ENCODE data around the gene SETD1B. TPM values are rescaled to one million over a fixed set of nuclear protein-coding genes. Genes with fewer than 3 reads are reported as not detected.
"Not testable (repeated sequence)": the region's sequence is repeated elsewhere in the genome, so short reads cannot be mapped to it uniquely, and the experiment has no call there.

The SETD1B gene
- total RNA-seq, 2 experiments from 2014 or later: 13.3 TPM

DNA sequence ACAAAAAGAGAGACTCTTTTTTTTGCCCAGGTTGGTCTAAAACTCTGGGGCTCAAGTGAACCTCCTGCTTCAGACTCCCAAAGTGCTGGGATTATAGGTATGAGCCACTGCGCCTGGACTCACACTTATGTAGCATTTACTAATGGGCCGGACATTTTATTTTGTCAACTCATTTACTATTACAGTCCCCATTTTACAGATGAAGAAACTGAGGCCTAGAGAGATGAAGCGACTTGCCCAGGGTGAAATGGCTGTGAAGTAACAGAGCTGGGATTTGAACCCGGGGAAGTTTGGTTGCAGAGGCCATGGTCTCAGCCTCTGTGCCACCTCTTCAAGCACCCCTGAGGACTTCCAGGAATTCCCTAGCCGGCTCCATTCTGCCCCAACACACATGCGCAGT, 45.4 kb downstream of the SETD1B start:
- ChIA-PET POLR2A (no interaction called here), CTCF (interaction anchor here (1.6 kb wide), 1 partner anchor 10 kb away, joined by 3 read pairs; no protein-coding TSS in a partner anchor)
- Mint-ChIP-seq H3K4me1 (ENCODE audit: low read depth) (no peaks in the 10 kb centered on the region), H3K9me3 (no peaks in the 10 kb centered on the region), H3K36me3 (ENCODE audit: low read depth) (no peaks in the 10 kb centered on the region), H3K27ac (no peak overlapping the region), H3K4me3 (no peak overlapping the region), H3K27me3 (no peaks in the 10 kb centered on the region)
- TF ChIP-seq, protein P1, sequence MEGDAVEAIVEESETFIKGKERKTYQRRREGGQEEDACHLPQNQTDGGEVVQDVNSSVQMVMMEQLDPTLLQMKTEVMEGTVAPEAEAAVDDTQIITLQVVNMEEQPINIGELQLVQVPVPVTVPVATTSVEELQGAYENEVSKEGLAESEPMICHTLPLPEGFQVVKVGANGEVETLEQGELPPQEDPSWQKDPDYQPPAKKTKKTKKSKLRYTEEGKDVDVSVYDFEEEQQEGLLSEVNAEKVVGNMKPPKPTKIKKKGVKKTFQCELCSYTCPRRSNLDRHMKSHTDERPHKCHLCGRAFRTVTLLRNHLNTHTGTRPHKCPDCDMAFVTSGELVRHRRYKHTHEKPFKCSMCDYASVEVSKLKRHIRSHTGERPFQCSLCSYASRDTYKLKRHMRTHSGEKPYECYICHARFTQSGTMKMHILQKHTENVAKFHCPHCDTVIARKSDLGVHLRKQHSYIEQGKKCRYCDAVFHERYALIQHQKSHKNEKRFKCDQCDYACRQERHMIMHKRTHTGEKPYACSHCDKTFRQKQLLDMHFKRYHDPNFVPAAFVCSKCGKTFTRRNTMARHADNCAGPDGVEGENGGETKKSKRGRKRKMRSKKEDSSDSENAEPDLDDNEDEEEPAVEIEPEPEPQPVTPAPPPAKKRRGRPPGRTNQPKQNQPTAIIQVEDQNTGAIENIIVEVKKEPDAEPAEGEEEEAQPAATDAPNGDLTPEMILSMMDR (IDR thresholded peaks at IDR 0.05): no peak
- intact Hi-C loops (cut with micrococcal nuclease): no loop called here
- no peak for ATAC-seq
- no peak for DNase-seq

DNA sequence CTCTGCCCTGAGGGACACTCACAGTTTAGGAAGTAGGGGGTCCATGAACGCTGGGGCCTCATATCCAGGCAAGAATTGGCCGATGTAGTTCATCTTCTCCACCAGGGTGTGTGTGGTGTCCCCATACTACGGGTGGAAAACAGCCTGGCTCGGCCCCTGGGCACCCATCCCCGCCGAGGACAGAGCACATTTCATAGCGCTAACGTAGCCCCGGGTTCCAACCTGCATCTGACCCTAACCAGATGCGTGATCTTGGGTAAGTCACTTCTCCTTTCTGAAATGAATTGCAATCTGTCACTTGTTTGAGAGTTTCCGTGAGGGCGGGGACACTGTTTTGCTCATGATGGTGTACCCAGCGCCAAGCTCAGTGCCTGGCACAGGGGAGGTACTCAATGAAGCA, 45.9 kb downstream of the SETD1B start:
- POLR2A ChIA-PET: no interaction called here

DNA sequence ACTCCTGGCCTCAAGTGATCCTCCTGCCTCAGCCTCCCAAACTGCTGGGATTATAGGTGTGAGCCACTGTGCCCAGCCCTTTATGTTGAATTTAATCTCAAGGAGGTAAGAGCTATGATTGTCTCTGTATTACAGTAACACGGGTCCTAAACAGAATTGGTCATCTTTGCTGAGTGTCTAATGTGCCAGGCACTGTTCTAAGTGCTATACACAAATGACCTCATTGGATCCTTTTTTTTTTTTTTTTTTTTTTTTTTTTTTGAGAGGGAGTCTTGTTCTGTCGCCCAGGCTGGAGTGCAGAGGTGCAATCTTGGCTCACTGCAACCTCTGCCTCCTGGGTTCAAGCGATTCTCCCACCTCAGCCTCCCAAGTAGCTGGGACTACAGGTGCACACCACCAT, 48.6 kb downstream of the SETD1B start:
- POLR2A ChIA-PET: interaction anchor here (1.3 kb wide), 1 partner anchor 36 kb away, joined by 4 read pairs; the partner anchor contains the start of gene PSMD9
- H3K4me1 Mint-ChIP-seq (ENCODE audit: low read depth); CTCF ChIA-PET; DNase-seq; H3K27ac Mint-ChIP-seq; H3K36me3 Mint-ChIP-seq (ENCODE audit: low read depth); ATAC-seq; H3K9me3 Mint-ChIP-seq; H3K4me3 Mint-ChIP-seq; intact Hi-C loops (cut with micrococcal nuclease); H3K27me3 Mint-ChIP-seq: not testable (repeated sequence)

More for the DNA sequence above, 45.9 kb downstream of the SETD1B start:
- Mint-ChIP-seq H3K27ac (no peak overlapping the region), H3K4me3 (no peak overlapping the region), H3K36me3 (ENCODE audit: low read depth) (no peaks in the 10 kb centered on the region), H3K9me3 (no peaks in the 10 kb centered on the region), H3K4me1 (ENCODE audit: low read depth) (no peaks in the 10 kb centered on the region), H3K27me3 (no peaks in the 10 kb centered on the region)
- DNase-seq (no peak), ATAC-seq (no peak)
- CTCF ChIA-PET: no interaction called here
- TF ChIP-seq, protein P1 (IDR thresholded peaks at IDR 0.05): no peak
- intact Hi-C loops (cut with micrococcal nuclease): no loop called here

DNA sequence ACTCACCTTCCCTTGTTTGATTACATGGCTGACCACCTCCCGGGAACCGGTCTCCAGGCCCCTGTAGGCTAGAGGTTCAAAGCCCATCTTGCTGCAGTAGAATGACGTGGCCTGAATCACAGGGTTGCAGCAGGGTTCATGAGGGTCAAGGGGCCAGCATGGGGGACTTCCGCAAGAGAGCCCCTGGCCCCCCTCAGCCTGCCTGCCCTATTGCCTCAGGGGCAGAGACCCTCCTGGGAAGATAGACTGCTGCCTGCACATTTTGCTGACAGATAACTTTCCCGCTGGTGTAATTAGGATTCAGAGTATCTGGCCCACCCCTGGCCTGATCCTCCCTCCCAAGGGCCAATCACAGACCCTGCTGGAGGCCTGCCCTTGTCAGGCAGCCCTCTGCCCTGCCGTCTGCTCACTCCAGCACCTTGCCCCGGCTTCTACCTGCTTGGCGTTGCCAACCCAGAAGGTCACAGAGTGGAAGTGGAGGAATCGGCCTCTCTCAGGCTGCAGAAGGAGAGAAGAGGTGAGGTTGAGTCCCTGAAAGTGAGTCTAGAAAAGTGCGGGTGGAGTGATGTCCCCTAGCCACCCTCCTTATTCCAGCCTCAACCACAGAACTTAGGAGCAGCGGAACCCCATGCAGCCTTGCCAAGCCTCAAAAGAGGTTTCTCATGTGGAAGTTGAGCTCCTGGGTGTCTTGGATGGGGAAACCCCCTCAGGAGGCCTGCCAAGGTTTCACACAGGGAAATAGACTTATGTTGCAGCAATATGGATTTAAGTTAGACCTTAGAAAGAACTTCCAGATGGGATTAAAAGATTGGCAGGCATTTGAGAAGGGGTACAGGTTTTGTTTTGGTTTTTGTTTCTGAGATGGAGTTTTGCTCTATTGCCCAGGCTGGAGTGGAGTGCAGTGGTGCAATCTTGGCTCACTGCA, 53.8 kb downstream of the SETD1B start:
- ChIA-PET POLR2A (no interaction called here), CTCF (no interaction called here)
- H3K4me1 Mint-ChIP-seq (ENCODE audit: low read depth): no peaks in the 10 kb centered on the region
- H3K36me3 Mint-ChIP-seq (ENCODE audit: low read depth): no peaks in the 10 kb centered on the region
- intact Hi-C loops (cut with micrococcal nuclease): no loop called here
- no peak for ATAC-seq
- no peaks in the 10 kb centered on the region for H3K27me3 Mint-ChIP-seq
- no peaks in the 10 kb centered on the region for H3K9me3 Mint-ChIP-seq
- DNase-seq: no peak
- H3K4me3 Mint-ChIP-seq: no peak overlapping the region
- TF ChIP-seq, protein P1 (IDR thresholded peaks at IDR 0.05): no peak
- no peak overlapping the region for H3K27ac Mint-ChIP-seq

DNA sequence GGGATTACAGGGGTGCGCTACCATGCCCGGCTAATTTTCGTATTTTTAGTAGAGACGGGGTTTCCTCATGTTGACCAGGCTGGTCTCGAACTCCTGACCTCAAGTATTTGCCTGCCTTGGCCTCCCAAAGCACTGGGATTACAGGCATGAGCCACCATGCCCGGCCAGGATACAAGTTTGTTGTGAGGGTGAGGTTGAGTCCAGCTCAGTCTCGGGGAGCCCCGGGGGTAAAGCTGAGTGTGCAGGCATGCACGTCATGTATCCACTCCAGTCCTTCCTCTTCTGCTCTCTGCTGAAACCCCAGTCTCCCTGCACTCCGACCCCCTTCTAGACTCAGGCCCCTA, 54.5 kb downstream of the SETD1B start:
- no peaks in the 10 kb centered on the region for H3K27me3 Mint-ChIP-seq
- no peaks in the 10 kb centered on the region for H3K9me3 Mint-ChIP-seq
- no peak overlapping the region for H3K4me3 Mint-ChIP-seq
- POLR2A ChIA-PET: no interaction called here
- intact Hi-C loops (cut with micrococcal nuclease): no loop called here
- TF ChIP-seq, protein P1 (IDR thresholded peaks at IDR 0.05): no peak
- DNase-seq: no peak
- ATAC-seq: no peak
- no peaks in the 10 kb centered on the region for H3K4me1 Mint-ChIP-seq (ENCODE audit: low read depth)
- CTCF ChIA-PET: no interaction called here
- no peak overlapping the region for H3K27ac Mint-ChIP-seq
- no peaks in the 10 kb centered on the region for H3K36me3 Mint-ChIP-seq (ENCODE audit: low read depth)

Measured in activated CD8-positive, alpha-beta T cell treated with anti-CD3 and anti-CD28 coated beads for 36 hours (primary cell).